HG03175 (cell line): ENCODE measurements around the gene NYNRIN.
"Not testable (repeated sequence)": the region's sequence is repeated elsewhere in the genome, so short reads cannot be mapped to it uniquely, and the experiment has no call there.

Experiments used
- ATAC-seq: cut with Tn5 transposase; IDR thresholded peaks from one replicate; pipeline ENCODE4 v1.9.1; 2021; ENCODE audit warnings: mild to moderate bottlenecking, moderate library complexity; ENCODE audit not compliant: unreplicated experiment

Gene NYNRIN

DNA sequence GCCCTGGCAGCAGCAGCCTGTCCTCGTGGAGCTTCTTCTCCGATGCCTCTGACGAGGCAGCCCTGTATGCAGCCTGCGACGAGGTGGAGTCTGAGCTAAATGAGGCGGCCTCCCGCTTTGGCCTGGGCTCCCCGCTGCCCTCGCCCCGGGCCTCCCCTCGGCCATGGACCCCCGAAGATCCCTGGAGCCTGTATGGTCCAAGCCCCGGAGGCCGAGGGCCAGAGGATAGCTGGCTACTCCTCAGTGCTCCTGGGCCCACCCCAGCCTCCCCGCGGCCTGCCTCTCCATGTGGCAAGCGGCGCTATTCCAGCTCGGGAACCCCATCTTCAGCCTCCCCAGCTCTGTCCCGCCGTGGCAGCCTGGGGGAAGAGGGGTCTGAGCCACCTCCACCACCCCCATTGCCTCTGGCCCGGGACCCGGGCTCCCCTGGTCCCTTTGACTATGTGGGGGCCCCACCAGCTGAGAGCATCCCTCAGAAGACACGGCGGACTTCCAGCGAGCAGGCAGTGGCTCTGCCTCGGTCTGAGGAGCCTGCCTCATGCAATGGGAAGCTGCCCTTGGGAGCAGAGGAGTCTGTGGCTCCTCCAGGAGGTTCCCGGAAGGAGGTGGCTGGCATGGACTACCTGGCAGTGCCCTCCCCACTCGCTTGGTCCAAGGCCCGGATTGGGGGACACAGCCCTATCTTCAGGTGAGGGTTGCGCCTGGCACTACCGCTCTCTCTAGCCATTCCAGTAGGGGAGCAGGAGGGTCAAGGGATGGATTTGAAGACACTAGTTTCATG, 28.7 kb upstream of the NYNRIN start:
- no peak for ATAC-seq

DNA sequence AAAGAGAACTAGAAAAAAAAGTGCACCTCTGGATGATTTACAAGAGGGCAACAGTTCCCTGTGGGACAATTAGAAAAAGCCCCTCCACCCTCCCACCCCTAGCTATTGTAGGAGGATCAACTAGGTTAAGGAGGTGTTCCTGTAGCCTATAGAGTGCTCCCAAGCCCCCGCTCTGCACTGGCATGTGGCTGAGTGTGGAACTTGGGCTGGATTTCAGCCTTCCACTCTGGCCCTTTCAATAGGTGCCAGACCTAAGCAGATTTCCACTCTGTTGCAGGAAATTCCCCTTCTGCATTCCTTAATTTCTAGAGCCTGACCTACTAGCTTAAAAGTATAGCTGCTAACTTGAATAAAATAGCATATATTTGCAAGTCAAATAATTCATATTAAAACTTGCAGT, 28.1 kb upstream of the NYNRIN start:
- ATAC-seq = no peak

DNA sequence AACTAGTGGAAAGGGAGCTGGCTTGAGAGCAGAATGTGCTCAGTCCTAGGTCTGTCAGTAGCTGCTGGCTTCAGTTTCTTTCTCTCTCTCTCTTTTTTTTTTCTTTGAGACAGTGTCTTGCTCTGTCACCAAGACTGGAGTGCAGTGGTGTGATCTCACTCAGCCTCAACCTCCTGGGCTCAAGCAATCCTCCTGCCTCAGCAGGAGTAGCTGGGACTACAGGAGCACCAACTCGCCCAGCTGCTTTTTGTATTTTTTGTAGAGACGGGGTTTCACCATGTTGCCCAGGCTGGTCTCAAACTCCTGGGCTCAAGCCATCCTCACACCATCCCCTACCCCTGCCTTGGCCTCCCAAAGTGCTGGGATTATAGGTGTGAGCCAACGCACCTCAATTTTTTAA, 27.2 kb upstream of the NYNRIN start:
- ATAC-seq = not testable (repeated sequence)

DNA sequence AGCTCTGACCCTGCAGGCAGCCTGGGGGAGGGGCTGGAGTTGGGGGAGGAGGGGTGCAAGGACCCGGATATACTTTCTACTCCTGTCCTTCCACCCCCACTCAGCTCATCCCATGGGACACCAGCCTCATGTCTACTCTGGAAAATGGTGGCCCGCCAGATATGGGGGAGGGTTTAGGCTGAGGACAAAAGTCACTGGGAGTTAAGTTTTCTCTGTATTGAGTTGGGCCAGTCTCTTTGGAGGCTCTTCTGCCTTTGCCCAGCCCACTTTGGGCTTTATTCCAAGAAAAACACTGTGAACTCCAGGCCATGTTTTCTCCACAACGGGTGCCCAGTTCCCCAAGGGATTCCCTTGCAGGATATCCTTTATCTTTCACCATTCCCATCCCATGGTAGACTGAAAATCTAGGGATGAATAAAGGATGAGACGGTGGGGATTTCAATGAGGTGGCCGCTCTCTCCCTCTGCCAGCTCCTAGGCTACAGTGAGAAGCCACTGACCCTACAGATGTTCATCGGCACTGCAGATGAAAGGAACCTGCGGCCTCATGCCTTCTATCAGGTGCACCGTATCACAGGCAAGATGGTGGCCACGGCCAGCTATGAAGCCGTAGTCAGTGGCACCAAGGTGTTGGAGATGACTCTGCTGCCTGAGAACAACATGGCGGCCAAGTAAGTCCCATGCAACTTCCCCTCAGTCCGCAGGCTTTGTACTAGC, 25.9 kb upstream of the NYNRIN start:
- ATAC-seq = no peak

DNA sequence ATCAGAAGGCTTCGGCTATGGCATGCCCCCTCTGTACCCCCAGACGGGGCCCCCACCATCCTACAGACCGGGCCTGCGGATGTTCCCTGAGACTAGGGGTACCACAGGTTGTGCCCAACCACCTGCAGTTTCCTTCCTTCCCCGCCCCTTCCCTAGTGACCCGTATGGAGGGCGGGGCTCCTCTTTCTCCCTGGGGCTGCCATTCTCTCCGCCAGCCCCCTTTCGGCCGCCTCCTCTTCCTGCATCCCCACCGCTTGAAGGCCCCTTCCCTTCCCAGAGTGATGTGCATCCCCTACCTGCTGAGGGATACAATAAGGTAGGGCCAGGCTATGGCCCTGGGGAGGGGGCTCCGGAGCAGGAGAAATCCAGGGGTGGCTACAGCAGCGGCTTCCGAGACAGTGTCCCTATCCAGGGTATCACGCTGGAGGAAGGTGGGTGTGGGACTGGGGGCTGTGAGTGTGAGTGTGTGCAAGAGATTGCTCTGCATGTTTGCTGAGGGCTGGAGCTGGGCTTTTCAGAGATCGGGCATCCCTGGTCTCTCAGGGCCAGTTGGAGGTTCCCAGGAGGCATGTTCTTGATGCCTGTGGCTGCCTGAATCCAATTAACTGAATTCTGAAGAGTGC, 22.2 kb upstream of the NYNRIN start:
- no peak for ATAC-seq

DNA sequence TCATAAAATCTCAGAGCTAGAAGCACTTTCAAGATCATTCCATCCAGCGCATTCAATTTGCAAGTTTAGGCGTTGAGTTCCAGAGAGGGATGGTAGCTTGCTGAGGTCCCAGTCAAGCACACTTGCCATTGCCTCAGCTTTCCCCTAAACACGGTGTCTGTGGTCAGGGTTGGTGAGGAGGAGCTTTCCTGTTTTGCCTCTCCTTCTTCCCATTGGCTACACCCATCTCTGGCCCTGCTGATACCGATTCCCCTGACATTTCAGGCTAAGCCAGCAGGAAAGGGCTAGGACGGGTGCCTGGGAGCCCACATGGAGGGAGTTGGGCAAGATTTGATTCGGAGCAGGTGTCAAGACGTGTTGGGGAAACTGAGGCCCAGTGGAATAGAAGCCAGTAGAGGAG, 21.7 kb upstream of the NYNRIN start:
- no peak for ATAC-seq

DNA sequence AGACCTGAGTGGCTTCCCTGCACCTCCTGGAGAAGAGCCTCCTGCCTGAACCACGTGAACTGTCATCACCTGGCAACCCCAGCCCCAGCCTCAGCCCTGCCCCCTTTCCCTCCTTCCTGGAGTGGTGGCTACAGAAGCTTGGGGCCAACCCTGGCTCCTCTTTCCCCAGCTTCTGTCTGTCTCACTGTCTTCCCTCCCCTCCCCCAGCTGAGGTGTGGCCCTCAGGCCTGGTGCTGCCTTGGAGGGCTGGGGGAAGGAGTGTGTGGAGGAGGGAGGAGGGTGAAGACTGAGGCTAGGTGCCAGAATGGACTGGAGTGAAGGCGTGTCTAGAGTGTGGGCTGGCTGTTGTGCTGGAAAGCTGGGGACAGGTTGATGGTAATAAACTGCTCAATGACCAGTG, 21.1 kb upstream of the NYNRIN start:
- no peak for ATAC-seq

DNA sequence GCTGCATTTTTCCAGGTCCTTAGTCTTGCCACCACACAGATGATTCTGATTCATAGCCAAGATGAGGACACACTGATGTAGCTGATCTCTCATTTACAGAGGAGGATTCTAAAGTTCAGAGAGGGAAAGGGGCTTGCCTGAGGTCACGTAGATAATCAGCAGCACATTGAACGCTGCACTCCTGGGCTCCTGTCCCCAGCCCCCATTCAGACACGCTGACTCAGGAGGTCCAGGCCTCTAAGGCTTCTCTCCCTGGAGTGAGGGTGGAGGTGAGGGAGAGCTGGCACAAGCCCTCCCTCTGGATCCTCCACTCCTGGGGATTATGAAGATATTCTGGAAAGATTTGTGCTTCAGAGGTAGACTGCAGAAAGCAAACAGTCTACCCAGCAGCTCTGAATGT, 20.5 kb upstream of the NYNRIN start:
- no peak for ATAC-seq

DNA sequence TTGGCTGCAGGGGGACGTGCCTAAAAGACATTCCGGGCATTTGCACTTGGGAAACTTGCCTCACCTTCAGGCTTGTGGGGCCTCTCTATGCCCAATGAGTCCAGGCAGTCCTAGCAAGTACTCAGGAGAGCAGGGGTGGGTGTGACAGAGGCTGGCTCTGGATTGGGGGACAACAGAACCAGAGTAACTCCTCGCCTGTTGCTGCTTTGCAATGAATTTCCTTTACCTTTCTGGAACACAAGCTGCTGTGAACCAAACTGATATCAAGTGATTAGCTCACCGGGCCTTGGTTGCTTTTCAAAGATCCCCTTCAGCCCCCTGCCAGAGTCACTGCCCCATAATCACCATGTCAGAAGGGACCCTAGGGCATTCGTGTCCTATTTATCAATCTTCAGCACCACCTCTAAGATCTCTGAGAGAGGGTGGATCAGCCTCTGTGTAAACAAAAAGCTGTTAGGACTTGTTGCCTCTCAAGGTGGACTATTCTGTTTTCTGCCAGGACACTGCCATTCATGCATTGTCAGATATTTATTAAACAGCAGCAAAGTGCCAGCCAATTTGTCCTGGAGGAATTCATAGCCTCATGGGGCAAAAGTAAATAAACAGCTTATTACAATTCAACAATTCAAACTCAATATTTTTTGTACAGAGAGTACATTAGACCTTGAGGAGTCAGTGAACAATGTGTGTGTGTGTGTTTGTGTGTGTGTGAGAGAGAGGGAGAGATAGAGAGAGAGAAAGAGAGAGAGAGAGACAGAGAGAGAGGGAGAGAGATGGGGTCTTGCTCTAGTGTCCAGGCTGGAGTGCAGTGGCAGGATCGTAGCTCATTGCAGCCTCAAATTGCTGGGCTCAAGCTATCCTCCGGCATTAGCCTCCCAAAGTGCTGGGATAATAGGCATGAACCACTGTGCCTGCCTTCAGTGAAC, 19.6 kb upstream of the NYNRIN start:
- ATAC-seq = no peak

DNA sequence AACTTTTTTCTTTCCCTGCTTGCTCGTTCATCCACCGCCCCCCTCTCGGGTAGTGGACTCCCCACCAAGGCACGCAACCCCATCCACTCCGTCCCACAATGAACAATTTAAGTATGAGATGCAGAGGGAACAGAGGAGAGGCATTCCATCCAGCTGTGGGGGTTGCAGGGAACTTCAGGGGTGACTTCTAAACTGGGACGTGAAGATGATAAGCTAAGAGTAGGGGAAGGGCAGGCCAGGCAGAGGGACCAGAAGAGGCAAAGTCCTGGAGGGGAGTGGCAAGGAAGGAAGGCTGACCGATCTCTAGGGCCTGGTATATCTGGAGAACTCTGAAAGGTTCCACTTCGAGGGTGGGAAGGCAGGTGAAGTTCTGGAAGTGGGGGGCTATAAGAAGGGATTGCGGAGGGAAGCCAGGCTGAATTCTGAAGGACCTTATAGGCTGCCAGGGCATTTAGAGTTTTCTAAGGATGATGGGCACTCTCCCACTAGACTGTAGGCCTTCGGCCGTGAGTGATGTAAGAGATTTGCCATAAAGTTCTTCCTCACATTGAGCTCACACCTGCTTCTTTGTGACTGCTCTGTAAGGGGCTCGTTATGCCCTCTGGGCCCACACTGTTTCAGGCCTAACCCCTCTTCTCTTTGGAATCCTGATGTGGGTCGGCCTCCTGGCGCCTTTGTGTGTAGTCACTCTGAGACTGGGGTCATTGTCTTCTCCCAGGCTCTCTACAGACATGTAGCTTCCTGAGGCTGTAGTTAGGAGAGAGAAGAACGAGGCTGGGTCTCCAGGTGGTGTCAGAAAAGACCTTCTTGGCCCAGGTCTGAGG, 18.7 kb upstream of the NYNRIN start:
- no peak for ATAC-seq

DNA sequence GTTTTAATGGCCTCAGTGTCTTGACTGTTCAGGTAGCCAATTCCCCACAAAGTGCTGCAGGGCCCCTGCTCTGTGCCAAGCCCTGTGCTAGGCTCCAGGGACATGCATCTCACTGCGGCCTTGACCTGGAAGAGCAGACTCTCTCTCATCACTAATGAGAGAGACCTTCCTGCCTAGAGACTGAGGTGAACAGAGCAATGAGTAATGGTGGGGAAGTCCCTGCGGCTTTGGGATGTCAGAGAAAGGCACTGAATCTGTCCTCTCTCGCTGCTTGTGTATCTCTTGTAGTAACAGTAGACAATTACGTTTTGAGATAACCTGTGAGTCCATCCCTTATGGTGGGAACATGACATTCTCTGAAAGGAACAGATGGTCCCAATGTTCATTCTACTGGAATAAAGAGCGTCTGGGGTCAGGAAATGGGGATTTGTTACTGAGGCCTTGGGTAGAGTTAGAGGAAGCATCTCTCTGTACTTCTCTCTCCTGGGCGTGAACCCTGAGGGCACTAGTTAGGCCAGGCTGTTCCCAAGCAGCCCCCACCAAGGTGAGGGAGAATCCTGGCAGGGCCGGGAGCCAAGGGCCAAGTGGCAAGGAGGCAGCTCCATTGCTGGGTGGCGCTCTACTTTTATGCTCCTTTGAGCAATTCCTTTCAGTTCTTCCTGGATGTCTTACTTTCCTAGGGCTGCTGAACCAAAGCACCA, 17.3 kb upstream of the NYNRIN start:
- no peak for ATAC-seq

DNA sequence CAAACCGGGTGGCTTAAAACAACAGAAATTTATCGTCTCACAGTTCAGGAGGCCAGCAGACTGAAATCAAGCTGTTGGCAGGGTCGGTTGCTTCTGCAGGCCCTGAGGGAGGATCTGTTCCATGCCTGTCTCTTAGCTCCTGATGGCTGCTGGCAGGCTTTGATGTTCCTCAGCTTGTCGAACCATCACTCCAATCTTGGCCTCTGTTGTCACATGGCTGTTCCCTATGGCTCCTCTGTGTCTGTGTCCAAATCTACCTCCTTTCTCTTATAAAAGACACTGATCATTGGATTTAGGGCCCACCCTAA, 16.8 kb upstream of the NYNRIN start:
- no peak for ATAC-seq

DNA sequence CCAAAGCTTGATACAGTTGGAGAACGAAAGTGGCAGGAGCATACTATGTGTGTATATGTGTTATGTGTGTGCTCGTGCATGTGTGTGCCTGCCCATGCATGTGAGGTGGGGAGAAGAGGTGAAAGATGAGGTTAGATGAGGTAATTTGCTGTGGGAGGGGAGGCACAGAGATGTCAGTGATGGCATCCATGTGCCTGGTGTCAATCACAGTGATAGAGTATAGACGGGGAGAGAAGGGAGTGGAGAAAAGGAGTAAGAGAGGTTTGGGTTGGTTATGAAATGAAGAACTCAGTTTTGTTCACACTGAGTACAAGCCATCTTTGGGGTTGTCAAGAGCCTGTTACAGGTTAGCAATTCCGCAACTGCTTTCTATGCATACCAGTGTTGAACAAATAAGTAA, 14.6 kb upstream of the NYNRIN start:
- no peak for ATAC-seq

DNA sequence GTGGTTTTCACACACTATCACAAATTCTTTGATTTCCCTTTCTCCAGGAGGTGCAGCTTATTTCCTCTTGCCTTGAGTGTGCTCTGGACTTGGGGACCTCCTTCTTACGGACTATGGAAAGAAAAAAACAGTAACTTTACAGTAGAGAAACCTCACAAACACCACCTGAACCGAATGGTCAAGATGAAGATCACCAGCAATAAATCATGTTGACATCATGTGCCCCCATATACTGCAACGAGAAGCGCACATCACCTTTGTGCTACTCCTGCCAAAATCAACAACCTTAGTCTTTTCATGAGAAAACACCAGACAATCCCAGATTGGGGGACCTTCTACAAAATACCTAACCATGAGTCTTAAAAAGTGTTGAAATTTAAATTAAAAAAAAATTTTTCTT, 13.3 kb upstream of the NYNRIN start:
- ATAC-seq = no peak

DNA sequence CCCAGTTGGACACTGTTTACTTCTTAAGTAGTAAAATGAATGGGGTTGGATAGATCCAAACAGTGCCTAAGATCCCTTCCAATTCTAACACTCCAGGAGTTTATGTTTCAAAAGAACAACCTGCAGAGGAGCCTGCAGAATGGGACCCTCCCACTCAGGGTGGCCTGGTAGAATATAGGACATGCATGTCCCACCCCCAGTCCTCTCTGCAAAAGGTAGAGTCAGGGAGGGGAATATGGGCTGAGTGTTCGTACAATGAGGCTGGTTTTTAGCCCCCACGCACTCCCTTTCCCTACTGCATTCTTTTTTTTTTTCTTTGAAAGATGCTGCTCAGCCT, 11.8 kb upstream of the NYNRIN start:
- no peak for ATAC-seq

DNA sequence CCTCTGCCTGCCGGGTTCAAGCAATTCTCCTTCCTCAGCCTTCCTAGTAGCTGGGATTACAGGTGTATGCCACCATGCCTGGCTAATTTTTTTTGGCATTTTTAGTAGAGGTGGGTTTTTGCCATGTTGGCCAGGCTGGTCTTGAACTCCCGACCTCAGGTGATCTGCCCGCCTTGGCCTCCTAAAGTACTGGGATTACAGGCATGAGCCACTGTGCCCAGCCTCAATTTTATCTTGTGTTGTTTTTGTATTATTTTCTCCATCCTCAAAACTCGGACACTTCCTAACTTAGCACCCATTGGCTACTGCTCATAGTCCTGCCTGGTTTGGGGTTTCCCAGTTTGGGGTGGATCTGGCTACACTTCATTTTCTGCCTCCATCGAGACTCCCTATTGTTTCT, 11.2 kb upstream of the NYNRIN start:
- ATAC-seq = not testable (repeated sequence)

DNA sequence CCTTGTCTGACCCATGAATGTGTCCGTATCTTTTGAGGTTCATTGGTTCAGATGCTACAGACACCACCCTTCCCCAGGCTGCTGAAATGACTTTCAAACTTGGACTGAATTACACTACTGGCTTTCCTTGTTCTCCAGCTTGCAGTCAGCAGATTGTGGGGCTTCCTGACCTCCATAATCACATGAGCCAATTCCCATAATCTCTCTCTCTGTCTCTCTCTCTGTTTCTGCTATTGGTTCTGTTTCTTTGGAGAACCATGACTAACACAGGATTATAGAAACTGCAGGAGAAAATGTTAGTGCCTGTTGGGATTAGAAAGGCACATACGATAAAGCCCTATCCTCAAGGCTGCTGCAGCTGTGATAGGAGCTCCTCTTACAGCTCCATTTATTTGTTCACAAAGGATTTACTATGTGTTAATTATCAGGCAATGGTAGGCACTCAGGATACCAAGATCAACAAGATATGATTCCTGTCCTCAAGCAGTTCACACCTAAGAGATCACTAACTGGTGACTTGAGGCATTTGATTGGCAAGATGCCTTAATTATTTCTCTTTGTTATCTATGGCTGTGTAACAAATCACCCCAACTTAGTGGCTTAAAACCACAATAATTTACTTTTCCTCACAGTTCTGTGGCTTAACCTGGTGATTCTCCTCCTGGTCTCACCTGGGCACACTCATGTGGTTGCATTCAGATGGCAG, 10.2 kb upstream of the NYNRIN start:
- no peak for ATAC-seq

DNA sequence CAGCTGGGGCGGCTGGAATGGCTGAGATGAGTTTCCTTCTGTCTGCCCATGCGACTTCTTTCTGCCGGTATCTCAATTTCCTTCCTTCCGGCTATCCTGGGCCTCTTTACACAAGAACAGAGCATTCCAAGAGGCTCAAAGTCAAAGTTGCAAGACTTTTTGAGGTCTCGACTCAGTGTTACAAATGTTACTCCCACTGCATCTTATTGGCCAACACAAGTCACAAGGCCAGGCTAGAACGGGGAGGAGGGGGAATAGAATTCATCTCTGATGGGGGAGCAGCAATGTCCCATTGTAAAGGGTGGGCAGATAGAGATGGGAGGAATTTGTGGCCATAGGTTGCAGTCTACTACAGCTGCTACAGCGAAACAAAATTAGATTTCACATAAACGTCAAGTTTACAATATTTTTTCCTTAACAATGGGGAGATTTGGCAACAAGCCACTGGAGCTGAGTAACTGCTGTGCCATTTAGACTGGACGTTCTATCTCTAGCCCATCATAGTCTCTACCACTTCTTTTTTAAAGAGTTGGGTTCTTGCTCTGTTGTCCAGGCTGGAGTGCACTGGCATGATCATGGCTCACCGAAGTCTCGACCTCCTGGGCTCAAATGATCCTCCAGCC, 9.5 kb upstream of the NYNRIN start:
- no peak for ATAC-seq
